K562 (cell line): ENCODE data around the gene KAT5. TPM values are rescaled to one million over a fixed set of nuclear protein-coding genes. Genes with fewer than 3 reads are reported as not detected.
A peak's percentile ranks its signal among the peaks of the same experiment; 100 is the strongest.

Experiments
- CBFA2T3 ChIP-seq: fragments of 450-650 bp; IDR thresholded peaks from 2 replicates; pipeline ENCODE4 v1.6.1; 2017
- CBFB ChIP-seq: sonication (generic); formaldehyde crosslinking; IDR thresholded peaks from 2 replicates; pipeline ENCODE4 v1.4.0; 2020; ENCODE audit warnings: mild to moderate bottlenecking, missing genetic modification reagents
- CEBPG ChIP-seq, 3 experiments: fragments of 200-800 bp in 1 of 3; sonication (Bioruptor generic) in 1 of 3; sonication (generic) in 1 of 3; formaldehyde crosslinking in 1 of 3; IDR thresholded peaks in 2 of 3; conservative IDR thresholded peaks in 1 of 3; 2 replicates each; pipeline versions ENCODE4 v1.6.1 to v1.8.0; 2016 to 2022; ENCODE audit warnings: missing compliant biosample characterization in 2 of 3, missing genetic modification characterization in 2 of 3, mild to moderate bottlenecking in 1 of 3, missing genetic modification reagents in 1 of 3
- DDX20 ChIP-seq: fragments of 450-650 bp; IDR thresholded peaks from 2 replicates; pipeline ENCODE4 v1.6.1; 2016; ENCODE audit warnings: missing genetic modification characterization, low read depth, mild to moderate bottlenecking, missing compliant biosample characterization, moderate library complexity
- GTF2E2 ChIP-seq: fragments of 200-800 bp; sonication (Bioruptor generic); IDR thresholded peaks from 2 replicates; pipeline ENCODE4 v1.6.1; 2016; ENCODE audit warnings: missing genetic modification characterization, missing compliant biosample characterization
- HDAC2 ChIP-seq: fragments of 450-650 bp; IDR thresholded peaks from 2 replicates; pipeline ENCODE4 v1.6.1; 2016; ENCODE audit warnings: mild to moderate bottlenecking
- HIVEP1 ChIP-seq: fragments of 250-450 bp; sonication (Bioruptor Pico); IDR thresholded peaks from 2 replicates; pipeline ENCODE4 v1.4.0; 2020; ENCODE audit warnings: mild to moderate bottlenecking
- HNRNPL ChIP-seq: fragments of 200-400 bp; formaldehyde crosslinking; IDR thresholded peaks from 2 replicates; pipeline ENCODE4 v1.6.1; 2017; ENCODE audit warnings: low read depth, mild to moderate bottlenecking, low read length
- KDM2B ChIP-seq: fragments of 250-450 bp; sonication (Bioruptor Pico); IDR thresholded peaks from 2 replicates; pipeline ENCODE4 v1.8.0; 2021; ENCODE audit warnings: mild to moderate bottlenecking, moderate library complexity
- MAFG ChIP-seq: fragments of 450-650 bp; conservative IDR thresholded peaks from 2 replicates; pipeline ENCODE4 v1.6.1; 2016; ENCODE audit warnings: missing genetic modification characterization, missing compliant biosample characterization
- MCM7 ChIP-seq, 2 experiments: fragments of 450-650 bp; IDR thresholded peaks; 2 replicates each; pipeline ENCODE4 v1.6.1; 2016 to 2018
- MTA3 ChIP-seq: fragments of 450-650 bp; formaldehyde crosslinking; IDR thresholded peaks from 2 replicates; pipeline ENCODE4 v1.6.1; 2017; ENCODE audit warnings: mild to moderate bottlenecking, borderline replicate concordance
- MYBL2 ChIP-seq, 2 experiments: fragments of 450-650 bp in 1 of 2; sonication (generic) in 1 of 2; formaldehyde crosslinking in 1 of 2; IDR thresholded peaks; 2 replicates each; pipeline versions ENCODE4 v1.6.1 to v1.8.1; 2017 to 2022; ENCODE audit warnings: borderline replicate concordance in 1 of 2, inconsistent platforms in 1 of 2, low read depth in 1 of 2, mild to moderate bottlenecking in 1 of 2, missing genetic modification reagents in 1 of 2, moderate library complexity in 1 of 2
- NELFE ChIP-seq: IDR thresholded peaks from 2 replicates; pipeline ENCODE4 v1.6.1; 2011; ENCODE audit warnings: mild to moderate bottlenecking; ENCODE audit not compliant: insufficient read depth, insufficient read length
- POLR2B ChIP-seq: fragments of 450-650 bp; IDR thresholded peaks from 2 replicates; pipeline ENCODE4 v1.6.1; 2018; ENCODE audit warnings: low read depth; ENCODE audit not compliant: partially characterized antibody
- PYGO2 ChIP-seq: fragments of 450-650 bp; IDR thresholded peaks from 2 replicates; pipeline ENCODE4 v1.6.1; 2016; ENCODE audit warnings: mild to moderate bottlenecking, missing genetic modification characterization, moderate library complexity, missing compliant biosample characterization
- RFX1 ChIP-seq: fragments of 450-650 bp; IDR thresholded peaks from 2 replicates; pipeline ENCODE4 v1.6.1; 2016; ENCODE audit warnings: mild to moderate bottlenecking, moderate library complexity
- RUNX1 ChIP-seq: sonication (generic); IDR thresholded peaks from 2 replicates; pipeline ENCODE4 v1.6.1; 2016; ENCODE audit warnings: antibody characterized with exemption, low read depth
- SMARCA4 ChIP-seq: fragments of 450-650 bp; IDR thresholded peaks from 2 replicates; pipeline ENCODE4 v1.6.1; 2016
- SPI1 ChIP-seq: IDR thresholded peaks from 2 replicates; pipeline ENCODE4 v1.6.1; 2011; ENCODE audit warnings: low read depth, low read length, control low read depth, borderline replicate concordance
- TBP ChIP-seq: optimal IDR thresholded peaks from 2 replicates; pipeline ENCODE3; 2011; ENCODE audit warnings: low read depth, low read length, improper control_type of control experiment
- ZBTB1 ChIP-seq: sonication (generic); formaldehyde crosslinking; IDR thresholded peaks from 2 replicates; pipeline ENCODE4 v1.8.1; 2023; ENCODE audit warnings: missing genetic modification reagents, low read depth, mild to moderate bottlenecking, borderline replicate concordance
- ZC3H8 ChIP-seq: fragments of 450-650 bp; IDR thresholded peaks from 2 replicates; pipeline ENCODE4 v1.6.1; 2017
- ZFPM2 ChIP-seq: fragments of 250-450 bp; sonication (Bioruptor Pico); IDR thresholded peaks from 2 replicates; pipeline ENCODE4 v1.5.1; 2022; ENCODE audit warnings: mild to moderate bottlenecking
- polyA plus RNA-seq, 8 experiments: library from polyadenylated mRNA; depleted of rRNA in 4 of 8; stranded (reverse) in 5 of 8; unstranded in 3 of 8; fragments of >200 nt; fragmentation: Nextera tagmentation in 2 of 8; fragmentation: Illumina TruSeq in 1 of 8; extraction: Ambion mirVana in 2 of 8; extraction: Trizol in 1 of 8; gene quantifications; 2 replicates each; pipeline versions ENCODE4 v1.2.1 to v1.2.3, GENCODE V29; 2011 to 2014; ENCODE audit warnings: inconsistent platforms in 1 of 8, missing spikeins in 1 of 8
- total RNA-seq, 7 experiments: library from RNA; depleted of rRNA in 6 of 7; stranded (reverse); fragments of >200 nt in 6 of 7; fragmentation: Illumina TruSeq in 2 of 7; extraction: Trizol in 2 of 7; gene quantifications; 2 replicates each; pipeline versions ENCODE4 v1.2.1 to v1.2.3, GENCODE V29; 2011 to 2021; ENCODE audit warnings: low replicate concordance in 1 of 7
- TF ChIP-seq, protein P1 (sequence below): fragments of 450-650 bp; formaldehyde crosslinking; IDR thresholded peaks from 2 replicates; pipeline ENCODE4 v1.4.0; 2020; ENCODE audit warnings: mild to moderate bottlenecking
- TF ChIP-seq, protein P2 (sequence below): sonication (generic); formaldehyde crosslinking; IDR thresholded peaks from 2 replicates; pipeline ENCODE4 v1.8.0; 2022; ENCODE audit warnings: missing genetic modification reagents, mild to moderate bottlenecking, moderate library complexity, borderline replicate concordance

The KAT5 gene
- total and polyA plus RNA-seq, 9 of the 15 experiments (the other 6 are each of a cell fraction or from before 2014, with no cell fraction given) = 3.6 to 76.8 (median 52.7) TPM

DNA sequence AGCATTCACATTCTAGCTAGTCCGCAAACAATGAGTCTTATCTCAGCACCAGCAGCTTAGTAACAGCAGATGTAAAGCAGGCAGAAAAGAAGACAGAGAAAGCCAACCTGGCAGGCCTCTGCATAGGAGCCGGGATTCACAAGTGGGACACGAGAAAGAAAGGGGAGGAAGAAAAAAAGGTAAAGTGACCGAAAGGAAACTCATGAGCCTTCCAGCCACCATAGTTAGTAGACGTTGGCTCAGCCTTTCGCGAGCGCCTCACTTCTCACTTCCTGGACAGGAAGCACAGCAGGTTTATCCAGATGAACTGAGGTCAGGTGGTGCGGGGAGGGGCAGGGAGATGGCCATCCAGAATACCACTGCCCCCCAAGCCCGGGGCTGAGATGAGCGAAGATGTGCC is 19.7 kb upstream of the KAT5 start (continued):
- TF ChIP-seq DDX20 (tag) (0 out of 2 replicates have a peak, but pooled peaks have one; percentile 45), RUNX1 (no peak), ZFPM2 (CRISPR knock-in tag) (no peak), RFX1 (no peak), CEBPG (CRISPR knock-in tag; IDR thresholded peaks at IDR 0.05) (no peak), CEBPG (tag; conservative IDR thresholded peaks at IDR 0.05 in 1 of 2, IDR thresholded peaks at IDR 0.05 in 1 of 2) (no peak), HIVEP1 (CRISPR knock-in tag) (no peak), MAFG (tag) (no peak), GTF2E2 (0 out of 2 replicates have a peak, but pooled peaks have one; percentile 47), CBFA2T3 (peak; percentile 55), ZBTB1 (CRISPR knock-in tag) (no peak), PYGO2 (tag) (no peak), MCM7 (IDR thresholded peaks at IDR 0.05) (no peak), MTA3 (0 out of 2 replicates have a peak, but pooled peaks have one; percentile 39), SMARCA4 (peak; percentile 78), KDM2B (CRISPR knock-in tag) (no peak), CBFB (CRISPR knock-in tag) (no peak), TBP (peak; percentile 22), MYBL2 (IDR thresholded peaks at IDR 0.05; ENCODE audit: low read depth) (no peak), MYBL2 (CRISPR knock-in tag; IDR thresholded peaks at IDR 0.05; ENCODE audit: borderline replicate concordance) (no peak), SPI1 (no peak), ZC3H8 (no peak), HNRNPL (no peak), NELFE (no peak), HDAC2 (peak; percentile 28; the same call in 1 of the 2 replicates), POLR2B (peak; percentile 64)
- TF ChIP-seq, protein P1, sequence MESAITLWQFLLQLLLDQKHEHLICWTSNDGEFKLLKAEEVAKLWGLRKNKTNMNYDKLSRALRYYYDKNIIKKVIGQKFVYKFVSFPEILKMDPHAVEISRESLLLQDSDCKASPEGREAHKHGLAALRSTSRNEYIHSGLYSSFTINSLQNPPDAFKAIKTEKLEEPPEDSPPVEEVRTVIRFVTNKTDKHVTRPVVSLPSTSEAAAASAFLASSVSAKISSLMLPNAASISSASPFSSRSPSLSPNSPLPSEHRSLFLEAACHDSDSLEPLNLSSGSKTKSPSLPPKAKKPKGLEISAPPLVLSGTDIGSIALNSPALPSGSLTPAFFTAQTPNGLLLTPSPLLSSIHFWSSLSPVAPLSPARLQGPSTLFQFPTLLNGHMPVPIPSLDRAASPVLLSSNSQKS (CRISPR knock-in tag) = no peak
- TF ChIP-seq, protein P2, sequence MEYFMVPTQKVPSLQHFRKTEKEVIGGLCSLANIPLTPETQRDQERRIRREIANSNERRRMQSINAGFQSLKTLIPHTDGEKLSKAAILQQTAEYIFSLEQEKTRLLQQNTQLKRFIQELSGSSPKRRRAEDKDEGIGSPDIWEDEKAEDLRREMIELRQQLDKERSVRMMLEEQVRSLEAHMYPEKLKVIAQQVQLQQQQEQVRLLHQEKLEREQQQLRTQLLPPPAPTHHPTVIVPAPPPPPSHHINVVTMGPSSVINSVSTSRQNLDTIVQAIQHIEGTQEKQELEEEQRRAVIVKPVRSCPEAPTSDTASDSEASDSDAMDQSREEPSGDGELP (CRISPR knock-in tag) = peak; percentile 43; the same call in 1 of the 2 replicates
